A549 (cell line): Measurements from ENCODE around the gene SLC35D1. TPM values are rescaled to one million over a fixed set of nuclear protein-coding genes. Genes with fewer than 3 reads are reported as not detected.

ENCODE experiments used
- ATAC-seq, 2 experiments: fragments of 200-7000 bp in 1 of 2; fragments of >200 bp in 1 of 2; cut with Nextera tagmentation in 1 of 2; cut with Tn5 transposase in 1 of 2; 3 replicates each; pipeline versions ENCODE4 v1.8.0 to v1.9.1; 2018 to 2020; ENCODE audit warnings: mild to moderate bottlenecking in 1 of 2, moderate library complexity in 1 of 2
- CTCF ChIA-PET: fragments of 300-600 bp; sonication (Branson Sonifier 250); formaldehyde crosslinking; extraction: SDS; loops from one replicate; lab custom pipeline; 2021; ENCODE audit warnings: antibody characterized with exemption, inconsistent platforms; lab: Yijun Ruan, JAX
- POLR2A ChIA-PET: fragments of 350-600 bp; formaldehyde crosslinking; extraction: SDS; loops from one replicate; lab custom pipeline; 2021; ENCODE audit warnings: antibody characterized with exemption, inconsistent platforms; lab: Yijun Ruan, JAX
- DNase-seq, 2 experiments: peaks; one replicate each; pipeline versions ENCODE4 v3.0.0 to v3.0.0-alpha.2; 2011 to 2016; ENCODE audit warnings: low read depth in 1 of 2, low spot score in 1 of 2
- FAIRE-seq: peaks from 2 replicates; lab custom pipeline; 2011; peaks lifted over from hg19 to GRCh38; lab: Jason Lieb, UNC
- H3K27ac ChIP-seq, 2 experiments: fragments of >200 bp; sonication (Bioruptor Twin); formaldehyde crosslinking; 3 replicates each; pipeline ENCODE4 v1.5.1; 2016 to 2017
- H3K4me1 ChIP-seq: fragments of >200 bp; sonication (Bioruptor Twin); formaldehyde crosslinking; 3 replicates; pipeline ENCODE4 v1.6.1; 2016
- H3K4me2 ChIP-seq: fragments of >200 bp; sonication (Bioruptor Twin); formaldehyde crosslinking; 3 replicates; pipeline ENCODE4 v1.6.1; 2016
- H3K4me3 ChIP-seq: fragments of >200 bp; sonication (Bioruptor Twin); formaldehyde crosslinking; 3 replicates; pipeline ENCODE4 v1.5.1; 2016
- H3K9me3 ChIP-seq: fragments of >200 bp; sonication (Bioruptor Twin); formaldehyde crosslinking; 3 replicates; pipeline ENCODE4 v1.6.1; 2016
- EHF ChIP-seq: fragments of 250-450 bp; sonication (Bioruptor Pico); IDR thresholded peaks from 2 replicates; pipeline ENCODE4 v1.5.0; 2020; ENCODE audit warnings: mild to moderate bottlenecking
- EP300 ChIP-seq, 2 experiments: fragments of >200 bp; sonication (Bioruptor Twin); formaldehyde crosslinking; IDR thresholded peaks; 2 replicates in 1 of 2; 3 replicates in 1 of 2; pipeline ENCODE4 v1.6.1; 2016 to 2017
- ESRRA ChIP-seq: fragments of 150-350 bp; IDR thresholded peaks from 2 replicates; pipeline ENCODE4 v1.6.1; 2014; ENCODE audit warnings: mild to moderate bottlenecking, low read length, borderline replicate concordance
- GATA3 ChIP-seq: IDR thresholded peaks from 2 replicates; pipeline ENCODE4 v1.6.1; 2012; ENCODE audit warnings: borderline replicate concordance
- HEYL ChIP-seq: fragments of 250-450 bp; sonication (Bioruptor Pico); IDR thresholded peaks from 2 replicates; pipeline ENCODE4 v1.8.0; 2021; ENCODE audit warnings: mild to moderate bottlenecking, moderate library complexity
- HOXA7 ChIP-seq: fragments of 250-450 bp; sonication (Bioruptor Pico); IDR thresholded peaks from 2 replicates; pipeline ENCODE4 v1.5.0; 2020; ENCODE audit warnings: mild to moderate bottlenecking, moderate library complexity
- HOXB5 ChIP-seq: fragments of 250-450 bp; sonication (Bioruptor Pico); IDR thresholded peaks from 2 replicates; pipeline ENCODE4 v1.5.0; 2020; ENCODE audit warnings: mild to moderate bottlenecking, moderate library complexity
- KDM1A ChIP-seq: fragments of 200-600 bp; sonication (generic); IDR thresholded peaks from 2 replicates; pipeline ENCODE4 v1.6.1; 2016; ENCODE audit warnings: low read depth, mild to moderate bottlenecking
- KDM5A ChIP-seq: fragments of 200-600 bp; sonication (generic); IDR thresholded peaks from 2 replicates; pipeline ENCODE4 v1.6.1; 2016; ENCODE audit warnings: antibody characterized with exemption, mild to moderate bottlenecking
- MYC ChIP-seq: IDR thresholded peaks from 2 replicates; pipeline ENCODE4 v1.6.1; 2012; ENCODE audit warnings: mild to moderate bottlenecking, inconsistent platforms, low read length, improper control_type of control experiment, borderline replicate concordance
- NFE2L2 ChIP-seq: fragments of 150-350 bp; conservative IDR thresholded peaks from 2 replicates; pipeline ENCODE4 v1.6.1; 2014; ENCODE audit warnings: low read length
- NR3C1 ChIP-seq: fragments of >200 bp; sonication (Bioruptor Twin); formaldehyde crosslinking; IDR thresholded peaks from 3 replicates; pipeline ENCODE4 v1.6.1; 2017
- PHF8 ChIP-seq: fragments of 200-600 bp; sonication (generic); IDR thresholded peaks from 2 replicates; pipeline ENCODE4 v1.6.1; 2016; ENCODE audit warnings: low read depth, mild to moderate bottlenecking, antibody characterized with exemption, moderate library complexity, borderline replicate concordance
- POLR2AphosphoS2 ChIP-seq: conservative IDR thresholded peaks from 2 replicates; pipeline ENCODE4 v1.6.1; 2012; ENCODE audit warnings: low read length, improper control_type of control experiment, inconsistent platforms
- RAD21 ChIP-seq, 2 experiments: fragments of >200 bp in 1 of 2; sonication (Bioruptor Twin) in 1 of 2; formaldehyde crosslinking in 1 of 2; IDR thresholded peaks in 1 of 2; conservative IDR thresholded peaks in 1 of 2; 2 replicates in 1 of 2; 3 replicates in 1 of 2; pipeline ENCODE4 v1.6.1; 2012 to 2018; ENCODE audit warnings: inconsistent platforms in 1 of 2
- RFX5 ChIP-seq: fragments of 450-650 bp; IDR thresholded peaks from 2 replicates; pipeline ENCODE4 v1.7.1; 2014; ENCODE audit warnings: antibody characterized with exemption, mild to moderate bottlenecking, moderate library complexity
- SMC3 ChIP-seq: fragments of >200 bp; sonication (Bioruptor Twin); formaldehyde crosslinking; IDR thresholded peaks from 3 replicates; pipeline ENCODE4 v1.6.1; 2018; ENCODE audit warnings: inconsistent platforms
- TP53 ChIP-seq: fragments of 250-450 bp; sonication (Bioruptor Pico); IDR thresholded peaks from 2 replicates; pipeline ENCODE4 v1.5.0; 2021; ENCODE audit warnings: mild to moderate bottlenecking, moderate library complexity
- ZC3H11A ChIP-seq: fragments of 450-650 bp; IDR thresholded peaks from 2 replicates; pipeline ENCODE4 v1.6.1; 2014; ENCODE audit warnings: antibody characterized with exemption, mild to moderate bottlenecking
- ZFP36 ChIP-seq: fragments of 450-650 bp; IDR thresholded peaks from 2 replicates; pipeline ENCODE4 v1.6.1; 2014; ENCODE audit warnings: borderline replicate concordance; ENCODE audit not compliant: partially characterized antibody
- ZSCAN20 ChIP-seq: fragments of 250-450 bp; sonication (Bioruptor Pico); IDR thresholded peaks from 2 replicates; pipeline ENCODE4 v1.8.0; 2022; ENCODE audit warnings: mild to moderate bottlenecking, moderate library complexity
- WGBS: methylation state at CpG from one replicate; pipeline ENCODE4 v1.1.6; 2017; ENCODE audit errors: missing lambda C conversion rate; 5-methylcytosine and 5-hydroxymethylcytosine counted together
- polyA plus RNA-seq, 4 experiments: library from polyadenylated mRNA; depleted of rRNA in 3 of 4; stranded (reverse); fragments of >200 nt; fragmentation: RNase III in 1 of 4; extraction: RNeasy Plus Mini Kit Qiagen cat#74134 plus additional on column Dnase treatment in 1 of 4; gene quantifications; 2 replicates in 3 of 4; 3 replicates in 1 of 4; pipeline ENCODE4 v1.2.3, GENCODE V29; 2011 to 2017
- TF ChIP-seq, protein P1 (sequence below): fragments of 200-600 bp; sonication (generic); IDR thresholded peaks from 2 replicates; pipeline ENCODE4 v1.6.1; 2016; ENCODE audit warnings: antibody characterized with exemption, mild to moderate bottlenecking, moderate library complexity
- TF ChIP-seq, protein P2 (sequence below): fragments of 450-650 bp; IDR thresholded peaks from 2 replicates; pipeline ENCODE4 v1.6.1; 2014; ENCODE audit warnings: antibody characterized with exemption
- TF ChIP-seq, protein P3 (sequence below): fragments of 150-350 bp; IDR thresholded peaks from 2 replicates; pipeline ENCODE4 v1.6.1; 2014; ENCODE audit warnings: low read depth, mild to moderate bottlenecking, low read length
- TF ChIP-seq, protein P4 (sequence below): IDR thresholded peaks from 2 replicates; pipeline ENCODE4 v1.6.1; 2012; ENCODE audit warnings: low read depth, borderline replicate concordance
- TF ChIP-seq, protein P5 (sequence below): fragments of >200 bp; sonication (Bioruptor Twin); formaldehyde crosslinking; IDR thresholded peaks from 3 replicates; pipeline ENCODE4 v1.5.1; 2016

The SLC35D1 gene
- polyA plus RNA-seq, 2 of the 4 experiments (the other 2 are of a cell fraction): 5.2 to 12.9 TPM

DNA sequence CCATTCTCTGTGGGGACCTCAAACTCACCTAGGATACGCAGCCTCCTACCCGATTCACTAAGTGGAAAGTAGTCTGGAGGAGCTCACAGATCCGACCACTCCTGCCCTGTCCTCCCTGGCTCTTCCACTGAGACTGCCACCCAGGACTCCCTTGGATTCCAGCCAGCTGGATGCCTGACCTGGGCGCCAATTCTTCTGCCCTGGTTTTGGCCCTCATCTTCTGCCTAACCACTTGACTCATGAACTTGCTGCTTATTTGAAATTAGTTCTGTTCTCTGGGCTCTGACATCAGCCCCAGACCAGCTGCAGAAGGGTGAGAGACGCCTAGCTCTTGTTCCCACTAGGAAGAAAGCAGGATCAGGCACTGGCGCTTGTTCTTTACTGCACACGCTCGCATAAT is 48.9 kb downstream of the SLC35D1 start:
- Histone ChIP-seq H3K9me3 (no peaks in the 10 kb centered on the region), H3K4me2 (no peak overlapping the region), H3K4me3 (no peak overlapping the region), H3K27ac (no peak overlapping the region), H3K4me1 (no peaks in the 10 kb centered on the region)
- CTCF ChIA-PET: interaction anchor here (1.5 to 2.1 kb wide), 3 partner anchors 9 to 240 kb away, joined by 6 to 12 read pairs (median 7); no protein-coding TSS in a partner anchor
- FAIRE-seq (no peak), ATAC-seq (no peak), DNase-seq (no peak)
- POLR2A ChIA-PET: no interaction called here
- TF ChIP-seq PHF8: no peak
- no peak for TF ChIP-seq RFX5
- TF ChIP-seq ZSCAN20 (CRISPR knock-in tag): no peak
- TF ChIP-seq NR3C1: no peak
- TF ChIP-seq, protein P1, sequence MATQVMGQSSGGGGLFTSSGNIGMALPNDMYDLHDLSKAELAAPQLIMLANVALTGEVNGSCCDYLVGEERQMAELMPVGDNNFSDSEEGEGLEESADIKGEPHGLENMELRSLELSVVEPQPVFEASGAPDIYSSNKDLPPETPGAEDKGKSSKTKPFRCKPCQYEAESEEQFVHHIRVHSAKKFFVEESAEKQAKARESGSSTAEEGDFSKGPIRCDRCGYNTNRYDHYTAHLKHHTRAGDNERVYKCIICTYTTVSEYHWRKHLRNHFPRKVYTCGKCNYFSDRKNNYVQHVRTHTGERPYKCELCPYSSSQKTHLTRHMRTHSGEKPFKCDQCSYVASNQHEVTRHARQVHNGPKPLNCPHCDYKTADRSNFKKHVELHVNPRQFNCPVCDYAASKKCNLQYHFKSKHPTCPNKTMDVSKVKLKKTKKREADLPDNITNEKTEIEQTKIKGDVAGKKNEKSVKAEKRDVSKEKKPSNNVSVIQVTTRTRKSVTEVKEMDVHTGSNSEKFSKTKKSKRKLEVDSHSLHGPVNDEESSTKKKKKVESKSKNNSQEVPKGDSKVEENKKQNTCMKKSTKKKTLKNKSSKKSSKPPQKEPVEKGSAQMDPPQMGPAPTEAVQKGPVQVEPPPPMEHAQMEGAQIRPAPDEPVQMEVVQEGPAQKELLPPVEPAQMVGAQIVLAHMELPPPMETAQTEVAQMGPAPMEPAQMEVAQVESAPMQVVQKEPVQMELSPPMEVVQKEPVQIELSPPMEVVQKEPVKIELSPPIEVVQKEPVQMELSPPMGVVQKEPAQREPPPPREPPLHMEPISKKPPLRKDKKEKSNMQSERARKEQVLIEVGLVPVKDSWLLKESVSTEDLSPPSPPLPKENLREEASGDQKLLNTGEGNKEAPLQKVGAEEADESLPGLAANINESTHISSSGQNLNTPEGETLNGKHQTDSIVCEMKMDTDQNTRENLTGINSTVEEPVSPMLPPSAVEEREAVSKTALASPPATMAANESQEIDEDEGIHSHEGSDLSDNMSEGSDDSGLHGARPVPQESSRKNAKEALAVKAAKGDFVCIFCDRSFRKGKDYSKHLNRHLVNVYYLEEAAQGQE: no peak
- no peak for TF ChIP-seq EHF
- TF ChIP-seq TP53 (CRISPR knock-in tag): no peak
- TF ChIP-seq, protein P2, sequence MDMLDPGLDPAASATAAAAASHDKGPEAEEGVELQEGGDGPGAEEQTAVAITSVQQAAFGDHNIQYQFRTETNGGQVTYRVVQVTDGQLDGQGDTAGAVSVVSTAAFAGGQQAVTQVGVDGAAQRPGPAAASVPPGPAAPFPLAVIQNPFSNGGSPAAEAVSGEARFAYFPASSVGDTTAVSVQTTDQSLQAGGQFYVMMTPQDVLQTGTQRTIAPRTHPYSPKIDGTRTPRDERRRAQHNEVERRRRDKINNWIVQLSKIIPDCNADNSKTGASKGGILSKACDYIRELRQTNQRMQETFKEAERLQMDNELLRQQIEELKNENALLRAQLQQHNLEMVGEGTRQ: no peak
- no peak for TF ChIP-seq RAD21 (conservative IDR thresholded peaks at IDR 0.05 in 1 of 2, IDR thresholded peaks at IDR 0.05 in 1 of 2)
- no peak for TF ChIP-seq EP300 (IDR thresholded peaks at IDR 0.05)
- TF ChIP-seq, protein P3, sequence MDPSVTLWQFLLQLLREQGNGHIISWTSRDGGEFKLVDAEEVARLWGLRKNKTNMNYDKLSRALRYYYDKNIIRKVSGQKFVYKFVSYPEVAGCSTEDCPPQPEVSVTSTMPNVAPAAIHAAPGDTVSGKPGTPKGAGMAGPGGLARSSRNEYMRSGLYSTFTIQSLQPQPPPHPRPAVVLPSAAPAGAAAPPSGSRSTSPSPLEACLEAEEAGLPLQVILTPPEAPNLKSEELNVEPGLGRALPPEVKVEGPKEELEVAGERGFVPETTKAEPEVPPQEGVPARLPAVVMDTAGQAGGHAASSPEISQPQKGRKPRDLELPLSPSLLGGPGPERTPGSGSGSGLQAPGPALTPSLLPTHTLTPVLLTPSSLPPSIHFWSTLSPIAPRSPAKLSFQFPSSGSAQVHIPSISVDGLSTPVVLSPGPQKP: no peak
- no peak for TF ChIP-seq KDM1A
- no peak for TF ChIP-seq HOXA7
- TF ChIP-seq NFE2L2: no peak
- no peak for TF ChIP-seq SMC3
- 96% methylated on average over 8 of the region's 8 CpGs for WGBS

DNA sequence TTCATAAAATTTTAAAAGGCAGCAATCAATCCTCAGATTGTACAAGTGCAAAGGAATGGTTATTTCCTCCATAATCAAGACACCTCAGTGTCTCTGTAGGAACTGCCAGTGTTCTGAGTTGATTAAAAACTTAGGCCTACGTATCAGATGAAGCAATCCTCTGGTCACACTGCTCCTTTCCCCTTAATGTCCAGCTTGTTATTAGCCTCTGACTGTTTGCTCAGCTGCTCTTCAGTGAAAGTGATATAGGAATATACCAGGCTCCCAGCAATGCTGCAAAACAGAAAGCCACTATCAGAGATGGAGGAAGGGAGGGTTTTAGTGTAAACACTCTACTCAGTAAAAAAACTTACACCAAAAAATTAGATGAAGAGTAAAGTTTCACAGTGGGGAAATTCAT is 49.8 kb downstream of the SLC35D1 start:
- 93% methylated on average over 1 of the region's 1 CpG for WGBS
- Histone ChIP-seq H3K9me3 (no peaks in the 10 kb centered on the region), H3K4me3 (no peak overlapping the region), H3K4me1 (no peaks in the 10 kb centered on the region), H3K27ac (no peak overlapping the region), H3K4me2 (no peak overlapping the region)
- ATAC-seq (no peak), DNase-seq (no peak), FAIRE-seq (no peak)
- CTCF ChIA-PET: interaction anchor here (1.9 to 2.1 kb wide), 2 partner anchors 8 to 145 kb away, joined by 7 to 12 read pairs; no protein-coding TSS in a partner anchor
- POLR2A ChIA-PET: no interaction called here
- TF ChIP-seq GATA3 (no peak), ESRRA (no peak), POLR2AphosphoS2 (no peak), ZSCAN20 (CRISPR knock-in tag) (no peak), HOXB5 (CRISPR knock-in tag) (no peak), MYC (no peak), KDM5A (no peak), ZC3H11A (no peak), HEYL (CRISPR knock-in tag) (no peak), HOXA7 (no peak), ZFP36 (no peak)
- TF ChIP-seq, protein P4, sequence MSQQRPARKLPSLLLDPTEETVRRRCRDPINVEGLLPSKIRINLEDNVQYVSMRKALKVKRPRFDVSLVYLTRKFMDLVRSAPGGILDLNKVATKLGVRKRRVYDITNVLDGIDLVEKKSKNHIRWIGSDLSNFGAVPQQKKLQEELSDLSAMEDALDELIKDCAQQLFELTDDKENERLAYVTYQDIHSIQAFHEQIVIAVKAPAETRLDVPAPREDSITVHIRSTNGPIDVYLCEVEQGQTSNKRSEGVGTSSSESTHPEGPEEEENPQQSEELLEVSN: no peak
- TF ChIP-seq, protein P1: no peak
- TF ChIP-seq, protein P5, sequence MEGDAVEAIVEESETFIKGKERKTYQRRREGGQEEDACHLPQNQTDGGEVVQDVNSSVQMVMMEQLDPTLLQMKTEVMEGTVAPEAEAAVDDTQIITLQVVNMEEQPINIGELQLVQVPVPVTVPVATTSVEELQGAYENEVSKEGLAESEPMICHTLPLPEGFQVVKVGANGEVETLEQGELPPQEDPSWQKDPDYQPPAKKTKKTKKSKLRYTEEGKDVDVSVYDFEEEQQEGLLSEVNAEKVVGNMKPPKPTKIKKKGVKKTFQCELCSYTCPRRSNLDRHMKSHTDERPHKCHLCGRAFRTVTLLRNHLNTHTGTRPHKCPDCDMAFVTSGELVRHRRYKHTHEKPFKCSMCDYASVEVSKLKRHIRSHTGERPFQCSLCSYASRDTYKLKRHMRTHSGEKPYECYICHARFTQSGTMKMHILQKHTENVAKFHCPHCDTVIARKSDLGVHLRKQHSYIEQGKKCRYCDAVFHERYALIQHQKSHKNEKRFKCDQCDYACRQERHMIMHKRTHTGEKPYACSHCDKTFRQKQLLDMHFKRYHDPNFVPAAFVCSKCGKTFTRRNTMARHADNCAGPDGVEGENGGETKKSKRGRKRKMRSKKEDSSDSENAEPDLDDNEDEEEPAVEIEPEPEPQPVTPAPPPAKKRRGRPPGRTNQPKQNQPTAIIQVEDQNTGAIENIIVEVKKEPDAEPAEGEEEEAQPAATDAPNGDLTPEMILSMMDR: no peak
